ENCODE measurements around the gene GTF2H1.

GRCh38 chr11:18358646-18359045 is 36.3 kb downstream of the GTF2H1 start:
- TF ChIP-seq CTCF (IDR thresholded peaks at IDR 0.05; ENCODE audit: low read length) (no peak), EZH2 (IDR thresholded peaks at IDR 0.05; ENCODE audit: borderline replicate concordance, low read length) (no peak)
